ENCODE data around the gene WDR76.
"Not testable (repeated sequence)": the region's sequence is repeated elsewhere in the genome, so short reads cannot be mapped to it uniquely, and the experiment has no call there.

Gene WDR76

DNA sequence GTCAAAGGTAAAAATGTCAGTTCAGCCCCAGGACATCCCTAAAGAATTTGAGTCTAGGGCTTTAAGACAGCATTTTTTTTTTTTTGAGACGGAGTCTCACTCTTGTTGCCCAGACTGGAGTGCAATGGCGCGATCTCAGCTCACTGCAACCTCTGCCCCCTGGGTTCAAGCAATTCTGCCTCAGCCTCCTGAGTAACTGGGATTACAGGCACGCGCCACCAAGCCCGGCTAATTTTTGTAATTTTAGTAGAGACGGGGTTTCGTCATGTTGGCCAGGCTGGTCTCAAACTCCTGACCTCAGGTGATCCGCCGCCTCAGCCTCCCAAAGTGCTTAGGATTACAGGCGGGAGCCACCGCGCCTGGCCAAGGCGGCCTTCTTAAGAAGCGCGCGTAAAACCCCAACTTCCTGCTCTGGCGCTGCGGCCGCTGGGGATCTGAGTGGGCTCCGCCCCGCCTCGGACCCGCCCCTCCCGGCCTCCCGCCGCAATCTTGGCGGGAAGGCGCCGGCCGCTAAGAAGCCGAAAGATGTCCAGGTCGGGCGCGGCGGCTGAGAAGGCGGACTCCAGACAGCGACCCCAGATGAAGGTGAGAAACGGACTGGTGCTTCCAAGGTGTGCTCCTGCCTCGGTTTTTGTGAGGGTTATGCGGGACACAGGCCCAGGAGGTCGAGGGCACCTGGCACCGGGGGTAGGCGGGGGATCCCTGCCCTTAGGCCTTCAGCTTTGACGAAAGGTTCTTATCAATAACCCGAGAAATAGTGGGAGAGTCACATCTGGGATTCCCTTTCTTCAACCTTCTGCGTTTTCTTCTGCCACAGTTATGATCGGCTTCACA is at the start of gene WDR76:
TSS of gene WDR76 (plus strand) at position 495 of the 834 bp plus-strand sequence. CDS start at position 526, 31 bp downstream.
- H3K4me3 ChIP-seq (ENCODE audit: low read depth, low read length): peak within 1 kb of the TSS; percentile 45

DNA sequence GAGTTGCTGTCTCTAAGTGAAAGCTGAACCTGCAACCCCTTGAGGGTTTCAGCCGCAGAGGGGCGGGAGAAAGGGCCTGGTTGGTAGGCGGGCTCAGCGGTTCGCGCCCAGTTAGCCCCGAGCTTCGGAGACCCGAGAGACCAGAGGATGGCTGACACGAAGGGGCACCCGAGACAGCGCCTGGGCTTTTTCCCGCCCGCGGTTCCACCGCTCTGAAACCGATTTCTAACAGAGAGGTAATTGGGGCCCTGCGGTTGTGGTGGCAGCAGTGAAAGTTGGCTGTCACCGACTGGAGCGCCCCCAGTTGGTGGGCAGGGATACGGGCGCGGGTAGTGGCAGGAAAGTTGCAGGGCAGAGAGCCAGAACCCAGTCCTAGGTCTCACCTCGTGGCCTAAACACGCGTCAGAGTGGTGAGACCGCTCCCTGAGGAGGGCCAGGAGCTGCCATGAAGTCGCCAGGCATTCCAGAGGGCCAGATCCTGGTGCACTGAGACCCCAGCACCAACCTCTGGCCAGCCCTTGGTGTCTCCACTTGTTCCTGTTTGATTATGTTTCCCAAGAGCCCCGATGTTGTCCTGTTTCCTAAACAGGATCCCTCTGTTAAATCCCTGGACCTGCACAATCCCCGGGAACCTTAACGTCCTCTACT is 49.4 kb upstream of the WDR76 start:
- H3K4me3 ChIP-seq (ENCODE audit: low read depth, low read length): peak overlapping the region; percentile 61

- no peak overlapping the region for H3K4me3 ChIP-seq (ENCODE audit: low read depth, low read length)
These were observed 47.8 kb upstream of the WDR76 start for GRCh38 chr15:43779016-43779415.

DNA sequence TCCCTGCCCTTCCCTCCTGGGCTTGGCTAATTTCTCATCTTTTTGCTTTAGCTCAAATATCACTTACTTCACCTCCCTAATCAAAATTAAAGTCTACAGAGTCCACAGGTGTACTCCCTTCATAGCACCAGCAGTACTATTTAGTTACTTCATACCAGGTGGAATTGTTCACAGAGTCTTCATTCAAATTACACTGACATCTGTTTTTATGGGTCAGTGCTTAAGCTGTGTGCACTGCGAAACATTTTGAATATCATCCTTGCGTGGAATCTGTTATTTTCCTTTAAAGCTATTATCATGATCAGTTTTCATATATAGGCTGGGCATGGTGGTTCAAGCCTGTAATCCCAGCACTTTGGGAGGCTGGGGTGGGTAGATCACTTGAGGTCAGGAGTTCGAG is 37.4 kb upstream of the WDR76 start:
- no peak overlapping the region for H3K4me3 ChIP-seq (ENCODE audit: low read depth, low read length)

- peak within 1 kb of the TSS; percentile 98 for H3K4me3 ChIP-seq (ENCODE audit: low read depth, low read length)
These were observed 34.6 kb upstream of the WDR76 start, which contains the start of gene SERF2 for GRCh38 chr15:43791993-43792760. TSS of gene SERF2 (plus strand) at chr15:43792320. CDS start at chr15:43792377, 57 bp downstream.

DNA sequence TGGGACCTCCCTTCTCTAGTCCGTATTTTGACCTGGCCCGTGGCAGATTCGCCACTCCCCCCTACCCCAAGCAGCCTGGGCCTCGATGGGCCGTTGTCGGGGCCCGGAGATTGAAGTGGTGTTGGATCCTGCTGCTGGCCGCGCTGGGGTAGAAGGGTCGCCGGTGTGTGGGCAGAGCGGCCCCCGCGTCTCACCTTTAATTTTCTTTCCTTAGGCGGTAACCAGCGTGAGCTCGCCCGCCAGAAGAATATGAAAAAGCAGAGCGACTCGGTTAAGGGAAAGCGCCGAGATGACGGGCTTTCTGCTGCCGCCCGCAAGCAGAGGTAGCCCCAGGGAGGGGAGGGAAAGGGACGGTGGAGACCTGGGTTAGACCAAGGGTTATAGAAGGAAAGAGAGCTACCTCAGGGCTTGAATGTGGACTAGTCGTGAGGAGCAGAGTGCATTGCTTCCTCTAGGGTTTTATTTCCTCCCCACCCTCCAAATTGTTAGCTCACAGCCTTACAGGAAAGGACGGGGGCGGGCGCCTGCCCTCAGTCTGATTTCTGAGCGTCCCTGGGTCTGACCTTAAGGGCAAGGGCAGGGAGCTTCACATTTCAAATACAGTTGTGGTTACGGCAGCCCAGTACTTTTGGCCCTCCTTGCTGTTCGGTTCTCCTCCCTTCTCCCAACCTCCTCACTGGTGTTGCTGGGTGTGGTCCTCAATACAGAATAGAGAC is 33.9 kb upstream of the WDR76 start:
- peak overlapping the region; percentile 98 for H3K4me3 ChIP-seq (ENCODE audit: low read depth, low read length)

DNA sequence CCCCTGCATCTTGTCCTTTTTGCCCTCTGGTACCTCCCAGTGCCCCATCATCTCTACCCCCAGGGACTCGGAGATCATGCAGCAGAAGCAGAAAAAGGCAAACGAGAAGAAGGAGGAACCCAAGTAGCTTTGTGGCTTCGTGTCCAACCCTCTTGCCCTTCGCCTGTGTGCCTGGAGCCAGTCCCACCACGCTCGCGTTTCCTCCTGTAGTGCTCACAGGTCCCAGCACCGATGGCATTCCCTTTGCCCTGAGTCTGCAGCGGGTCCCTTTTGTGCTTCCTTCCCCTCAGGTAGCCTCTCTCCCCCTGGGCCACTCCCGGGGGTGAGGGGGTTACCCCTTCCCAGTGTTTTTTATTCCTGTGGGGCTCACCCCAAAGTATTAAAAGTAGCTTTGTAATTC is 33.2 kb upstream of the WDR76 start:
- H3K4me3 ChIP-seq (ENCODE audit: low read depth, low read length): no peak overlapping the region

DNA sequence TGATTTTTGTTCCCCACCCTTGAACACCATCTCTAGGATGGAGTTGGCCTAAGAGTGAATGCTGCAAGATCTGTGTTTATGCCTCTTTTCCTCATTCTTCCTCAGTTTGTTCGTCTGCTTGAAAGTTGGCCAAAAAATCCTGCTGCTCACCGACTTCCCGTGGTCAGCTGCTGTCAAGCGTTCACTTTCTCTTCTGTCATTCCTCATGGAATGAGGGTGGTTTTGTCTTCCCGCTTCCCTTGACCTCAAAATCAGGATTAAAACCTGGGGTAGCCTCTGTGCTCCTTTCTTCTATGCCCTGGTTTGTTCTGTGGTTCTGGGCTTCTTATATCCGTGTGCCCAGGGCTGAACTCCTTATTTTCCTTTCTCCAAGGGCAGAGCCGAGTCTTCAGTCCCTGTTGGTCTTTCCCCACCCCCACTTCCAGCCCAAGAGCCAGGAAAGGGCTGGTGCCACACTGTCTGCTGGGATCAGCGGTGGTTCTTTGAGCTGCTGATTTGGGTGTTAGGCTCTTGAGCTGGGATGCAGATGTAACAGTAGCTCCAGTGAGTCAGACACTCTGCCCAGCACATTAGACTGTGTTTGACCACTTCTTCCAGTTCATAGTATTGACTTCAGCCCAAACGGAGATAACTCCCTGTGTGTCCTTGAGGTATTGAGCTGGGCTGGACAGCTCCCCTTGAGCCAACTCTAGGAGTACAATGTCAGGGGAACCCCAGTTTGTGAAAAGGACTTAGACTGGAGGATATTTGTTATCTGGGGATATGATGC is 32.3 kb upstream of the WDR76 start:
- no peak overlapping the region for H3K4me3 ChIP-seq (ENCODE audit: low read depth, low read length)

GRCh38 chr15:43795197-43795596 is 31.6 kb upstream of the WDR76 start:
- no peak overlapping the region for H3K4me3 ChIP-seq (ENCODE audit: low read depth, low read length)

DNA sequence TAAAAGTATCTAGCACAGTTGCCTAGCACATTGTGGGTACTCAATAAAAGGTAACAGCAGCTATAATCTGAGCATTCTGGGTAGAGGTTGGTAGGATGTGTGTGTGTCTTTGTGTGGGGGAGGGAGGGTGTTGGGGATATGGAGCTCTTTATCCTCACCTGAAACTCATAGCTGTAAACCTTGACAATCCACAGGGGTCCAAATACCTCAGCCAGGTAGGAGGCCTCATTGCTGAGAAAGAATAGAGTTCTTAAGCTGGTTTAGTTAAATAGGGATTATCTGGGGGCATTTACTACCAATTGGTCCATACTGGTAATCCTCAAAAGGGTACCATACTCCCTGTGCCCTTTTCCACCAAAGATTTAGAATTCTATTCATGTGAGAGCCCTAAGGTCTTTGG is 30.8 kb upstream of the WDR76 start:
- H3K4me3 ChIP-seq (ENCODE audit: low read depth, low read length): no peak overlapping the region

DNA sequence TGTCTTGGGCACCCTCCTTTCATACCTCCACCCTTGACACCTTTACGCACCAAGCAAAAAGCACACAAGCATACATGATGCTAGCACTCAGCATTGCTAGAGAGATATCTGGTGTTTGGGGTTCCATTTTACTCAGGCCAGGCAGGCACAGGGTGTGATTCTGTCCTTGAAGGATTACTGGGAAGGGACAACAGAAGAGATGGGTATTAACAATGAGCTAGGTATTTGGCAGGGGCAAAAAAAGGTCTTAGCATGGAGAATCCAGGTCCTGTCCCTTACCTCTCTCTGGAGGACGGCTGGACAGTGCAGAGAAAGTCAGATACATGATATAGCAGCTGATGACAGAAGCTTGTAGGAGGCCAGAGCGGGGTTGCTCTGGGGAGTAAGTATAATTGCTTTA is 30.2 kb upstream of the WDR76 start:
- no peak overlapping the region for H3K4me3 ChIP-seq (ENCODE audit: low read depth, low read length)

DNA sequence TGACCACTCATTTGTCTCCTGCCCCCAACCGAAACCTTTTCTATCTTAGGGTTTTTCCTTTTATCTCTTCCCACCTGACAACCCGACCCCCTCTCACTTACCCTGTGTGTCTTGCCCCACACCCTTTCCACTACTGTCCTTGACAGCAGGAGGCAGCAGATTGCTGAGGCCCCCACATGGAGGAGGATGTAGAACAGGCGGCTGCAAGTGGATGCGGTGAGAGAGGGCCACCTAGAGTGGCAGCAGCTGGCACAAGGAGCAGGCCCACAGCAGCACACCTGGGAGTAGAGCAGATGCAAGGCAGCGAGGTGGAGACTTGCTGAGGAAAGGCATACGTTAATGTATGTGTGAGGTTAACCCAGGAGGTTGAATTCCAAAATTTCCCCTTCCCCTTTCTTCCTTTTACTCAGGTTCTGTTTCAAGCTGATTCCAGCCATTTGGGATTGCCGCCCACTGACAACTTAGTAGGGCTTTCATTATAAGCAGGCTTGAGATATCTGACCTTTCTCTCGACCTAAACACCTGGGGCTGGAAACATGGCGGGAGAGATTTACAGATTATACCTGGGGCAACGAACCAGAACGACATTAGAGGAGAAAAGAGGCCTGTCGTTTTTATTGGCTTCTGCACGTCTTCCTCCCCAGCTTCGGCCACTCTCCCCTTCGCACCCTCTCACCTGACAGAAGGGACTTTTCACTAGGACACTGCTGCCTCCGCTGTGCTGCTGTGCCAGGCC is 27.4 kb upstream of the WDR76 start:
- H3K4me3 ChIP-seq (ENCODE audit: low read depth, low read length): no peak overlapping the region

DNA sequence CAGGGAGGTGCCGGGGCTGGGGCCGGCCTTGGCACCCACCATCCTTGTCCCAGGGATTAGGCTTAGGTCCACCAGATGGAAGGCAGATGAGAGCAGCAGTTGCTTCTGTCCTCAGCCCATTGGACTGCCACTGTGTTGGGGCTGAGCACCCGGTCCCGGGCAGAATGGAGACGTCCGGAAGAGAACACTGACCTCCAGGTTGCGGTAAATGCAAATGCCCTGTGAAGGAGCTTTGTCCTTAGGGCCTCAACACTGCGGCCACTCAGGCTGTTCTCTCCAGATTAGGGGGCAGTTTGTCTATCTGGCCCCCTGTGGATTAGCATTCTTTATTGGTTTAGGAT is 26.9 kb upstream of the WDR76 start, which contains the start of gene SERINC4:
TSS of gene SERINC4 (minus strand) at position 276 of the 341 bp plus-strand sequence. CDS start at position 42, 234 bp downstream.
- H3K4me3 ChIP-seq (ENCODE audit: low read depth, low read length): peak within 1 kb of the TSS; percentile 99

GRCh38 chr15:43800286-43801141 is 26.3 kb upstream of the WDR76 start, which contains the start of gene HYPK:
TSS of gene HYPK (plus strand) at chr15:43800599. CDS start at chr15:43800623, 24 bp downstream.
- H3K4me3 ChIP-seq (ENCODE audit: low read depth, low read length): peak within 1 kb of the TSS; percentile 99

GRCh38 chr15:43802676-43803075 is 24.1 kb upstream of the WDR76 start:
- not testable (repeated sequence) for H3K4me3 ChIP-seq (ENCODE audit: low read depth, low read length)

DNA sequence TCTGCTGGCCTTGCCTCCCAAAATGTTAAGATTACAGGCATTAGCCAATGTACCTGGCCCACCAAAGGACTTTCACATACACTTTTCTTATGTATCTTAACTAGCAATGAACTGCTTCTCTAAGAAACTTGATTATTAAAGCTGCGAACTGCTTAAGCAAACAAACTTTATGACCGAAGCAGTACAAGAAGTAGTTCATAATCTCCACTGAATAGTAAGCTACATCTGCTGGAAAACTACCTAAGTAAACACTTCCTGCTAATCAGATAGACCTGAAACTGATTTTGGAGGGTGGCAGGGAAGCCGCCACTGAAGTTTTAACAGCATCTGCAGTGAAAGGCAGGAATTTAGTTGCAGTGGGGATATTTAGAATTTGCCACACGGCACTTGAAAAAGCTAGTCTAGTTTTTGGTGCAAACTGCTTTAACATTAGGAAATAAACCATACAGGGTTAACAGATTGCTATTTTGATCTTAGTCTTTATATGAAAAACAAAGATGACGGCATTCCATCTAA is 18.3 kb upstream of the WDR76 start:
- no peak overlapping the region for H3K4me3 ChIP-seq (ENCODE audit: low read depth, low read length)

DNA sequence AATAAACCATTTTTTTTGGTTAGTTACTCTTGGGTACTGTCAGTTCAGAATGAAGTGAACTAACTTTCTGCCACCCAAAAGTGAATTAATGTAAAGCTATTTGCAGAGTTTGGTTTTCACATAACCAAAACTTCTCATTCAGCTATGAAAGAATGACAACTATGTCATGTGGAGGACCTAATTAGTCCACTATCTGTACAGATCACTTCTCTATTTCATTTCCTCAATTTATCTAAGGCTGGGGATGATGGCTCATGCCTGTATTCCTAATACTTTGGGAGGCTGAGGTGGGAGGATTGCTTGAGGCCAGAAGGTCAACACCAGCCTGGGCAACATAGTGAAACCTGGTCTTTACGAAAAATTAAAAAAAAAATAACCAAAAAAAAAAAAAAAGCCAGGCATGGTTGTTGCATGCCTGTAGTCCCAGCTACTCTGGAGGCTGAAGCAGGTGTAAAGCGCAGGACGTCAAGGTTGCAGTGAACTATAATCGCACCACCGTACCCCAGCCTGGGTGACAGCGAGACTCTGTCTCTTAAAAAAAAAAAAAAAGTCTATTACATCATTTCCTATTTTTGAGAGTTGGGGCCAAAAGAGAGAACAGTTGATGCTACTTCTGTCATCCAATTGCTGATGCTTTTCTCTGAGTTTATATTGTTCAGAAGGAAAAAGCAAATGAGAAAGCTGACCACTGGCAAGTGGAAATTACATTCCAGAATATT is 17.7 kb upstream of the WDR76 start:
- H3K4me3 ChIP-seq (ENCODE audit: low read depth, low read length): no peak overlapping the region
